HG03378 (cell line): ENCODE measurements around the gene GAREM2.
"Not testable (repeated sequence)": the region's sequence is repeated elsewhere in the genome, so short reads cannot be mapped to it uniquely, and the experiment has no call there.

Experiments used
- ATAC-seq: cut with Tn5 transposase; IDR thresholded peaks from one replicate; pipeline ENCODE4 v1.9.1; 2021; ENCODE audit warnings: mild to moderate bottlenecking, moderate library complexity; ENCODE audit not compliant: unreplicated experiment

The GAREM2 gene

GRCh38 chr2:26172871-26173775 lies at the start of gene GAREM2:
Gene GAREM2 (plus strand): TSS chr2:26173088. CDS start chr2:26173221, 133 bp downstream.
- no peak for ATAC-seq

- no peak for ATAC-seq
Observed at GRCh38 chr2:26123426-26123825, 49.5 kb upstream of the GAREM2 start.

GRCh38 chr2:26126074-26126473 lies 46.8 kb upstream of the GAREM2 start:
- ATAC-seq, result no peak

DNA sequence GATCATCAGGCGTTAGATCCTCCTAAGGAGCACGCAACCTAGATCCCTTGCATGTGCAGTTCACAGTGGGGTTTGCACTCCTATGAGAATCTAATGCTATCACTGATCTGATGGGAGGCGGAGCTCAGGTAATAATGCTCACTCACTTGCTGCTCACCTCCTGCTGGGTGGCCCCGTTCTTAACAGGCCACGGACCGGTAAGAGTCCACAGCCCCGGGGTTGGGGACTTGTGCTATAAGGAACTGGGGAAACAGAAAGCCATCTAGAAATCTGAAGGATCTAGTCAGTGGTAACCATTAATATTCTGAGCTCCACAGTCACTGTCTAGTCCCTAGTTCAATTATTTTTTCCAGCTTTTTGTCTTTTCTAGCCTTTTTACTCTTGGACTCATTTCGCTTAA lies 44.7 kb upstream of the GAREM2 start:
- no peak for ATAC-seq

DNA sequence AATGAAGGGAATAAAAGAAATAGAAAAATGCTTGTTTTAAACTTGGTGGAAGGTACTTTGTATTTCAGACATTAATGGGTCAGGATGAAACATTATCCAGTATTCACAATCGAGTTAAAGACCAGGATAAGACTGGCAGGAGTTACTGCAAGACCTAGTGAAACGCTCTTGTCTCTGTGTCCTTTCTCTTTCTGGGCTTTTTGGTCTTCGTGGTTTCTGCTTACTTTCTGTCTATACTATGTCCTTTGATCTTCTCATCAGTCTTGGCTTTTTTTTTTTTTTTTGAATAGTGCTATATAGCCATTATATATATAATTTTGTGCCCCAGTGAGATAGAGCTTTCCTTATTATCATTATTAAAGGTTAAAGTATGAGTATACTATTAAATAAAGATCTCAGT lies 42.1 kb upstream of the GAREM2 start:
- no peak for ATAC-seq

GRCh38 chr2:26136451-26136850 lies 36.4 kb upstream of the GAREM2 start:
- no peak for ATAC-seq

DNA sequence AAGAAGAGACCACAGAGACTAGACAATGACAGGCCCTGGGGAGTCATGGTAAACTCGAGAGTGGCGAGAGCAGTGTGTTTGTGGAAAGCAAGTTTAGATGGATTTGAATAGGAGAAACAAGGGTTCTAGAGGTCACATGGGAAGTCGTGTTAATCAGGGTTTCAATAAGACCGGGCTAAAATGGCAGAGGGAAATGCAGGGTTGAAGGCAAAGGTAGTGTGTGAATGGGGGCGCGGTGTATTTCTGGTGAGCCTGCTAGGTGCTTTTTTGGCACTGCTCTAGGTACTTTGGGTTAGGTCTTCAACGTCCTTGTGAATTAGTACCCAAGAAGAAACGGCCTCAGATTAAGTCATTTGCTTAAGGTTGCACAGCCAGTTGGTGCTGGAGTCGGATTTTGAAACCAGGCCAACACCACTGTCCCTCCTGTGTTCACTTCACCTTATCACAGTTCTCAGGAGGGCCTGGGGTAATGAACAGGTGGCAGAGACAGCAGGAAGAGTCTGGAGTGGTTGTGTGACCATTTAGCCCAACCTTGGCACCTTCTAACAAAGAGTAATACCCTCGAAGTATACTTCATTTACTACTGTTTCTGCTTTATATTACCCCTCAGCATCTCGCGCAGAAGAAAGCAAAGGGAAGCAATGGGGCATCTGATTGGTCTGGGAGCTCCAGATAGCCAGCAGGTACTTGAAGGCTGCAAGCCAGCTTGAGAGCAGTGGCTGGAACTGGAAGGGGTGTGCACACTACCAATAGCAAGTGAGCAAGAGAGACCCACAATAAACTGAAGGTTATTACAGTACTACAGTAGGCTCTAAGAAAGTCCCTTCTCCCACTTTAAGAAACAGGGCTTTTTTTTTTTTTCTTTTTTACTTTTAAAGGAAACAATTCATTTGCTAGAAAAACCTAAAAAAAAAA lies 33.4 kb upstream of the GAREM2 start:
- no peak for ATAC-seq

DNA sequence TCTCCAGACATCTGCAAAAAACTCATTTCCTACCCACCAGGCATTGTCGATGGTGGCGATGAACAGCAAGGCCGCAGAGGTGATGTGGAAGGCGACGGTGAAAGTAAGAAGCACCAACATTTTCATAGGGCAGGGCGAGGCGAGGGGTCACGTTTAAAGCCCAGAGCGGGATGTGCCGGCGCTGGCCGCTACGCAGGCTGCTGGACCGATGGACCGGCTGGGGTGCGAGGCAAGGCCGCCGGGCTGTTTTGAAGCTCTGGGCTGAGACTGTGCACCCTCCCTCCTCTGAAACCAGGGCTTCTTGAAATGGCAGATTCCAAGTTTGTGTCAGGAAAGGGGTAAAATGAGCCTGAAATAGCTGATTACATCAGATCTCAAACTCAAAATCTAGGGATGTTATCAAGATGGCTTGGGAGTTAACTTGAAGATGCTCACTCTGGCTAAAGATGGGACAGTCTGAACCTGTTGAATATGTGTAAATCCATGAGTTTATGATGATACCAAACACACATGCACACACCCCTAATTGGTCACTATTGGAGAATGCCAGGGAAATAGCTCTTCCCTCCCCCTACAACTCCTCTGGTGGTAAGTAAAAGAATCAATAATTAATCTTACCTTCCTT lies 31.6 kb upstream of the GAREM2 start:
- no peak for ATAC-seq

DNA sequence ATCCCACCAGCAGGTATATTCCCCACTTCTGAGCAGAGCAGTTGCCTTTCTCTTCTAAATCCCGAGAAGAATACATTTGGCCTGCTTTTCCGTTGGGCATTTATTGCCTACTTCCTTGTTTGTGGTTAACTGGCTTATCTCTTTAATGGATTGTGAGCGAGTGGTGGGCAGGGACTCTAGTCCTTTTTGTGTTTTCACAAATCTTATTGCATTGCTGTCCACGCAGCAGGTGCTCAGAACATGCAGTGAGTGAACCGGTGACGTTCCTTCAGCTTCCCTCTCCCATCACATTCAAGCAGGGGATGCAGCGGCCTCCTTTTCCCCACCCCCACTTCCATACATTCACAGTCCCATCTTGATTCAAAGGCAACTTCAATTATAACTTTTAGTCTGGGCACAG lies 28.9 kb upstream of the GAREM2 start:
- ATAC-seq, result no peak

DNA sequence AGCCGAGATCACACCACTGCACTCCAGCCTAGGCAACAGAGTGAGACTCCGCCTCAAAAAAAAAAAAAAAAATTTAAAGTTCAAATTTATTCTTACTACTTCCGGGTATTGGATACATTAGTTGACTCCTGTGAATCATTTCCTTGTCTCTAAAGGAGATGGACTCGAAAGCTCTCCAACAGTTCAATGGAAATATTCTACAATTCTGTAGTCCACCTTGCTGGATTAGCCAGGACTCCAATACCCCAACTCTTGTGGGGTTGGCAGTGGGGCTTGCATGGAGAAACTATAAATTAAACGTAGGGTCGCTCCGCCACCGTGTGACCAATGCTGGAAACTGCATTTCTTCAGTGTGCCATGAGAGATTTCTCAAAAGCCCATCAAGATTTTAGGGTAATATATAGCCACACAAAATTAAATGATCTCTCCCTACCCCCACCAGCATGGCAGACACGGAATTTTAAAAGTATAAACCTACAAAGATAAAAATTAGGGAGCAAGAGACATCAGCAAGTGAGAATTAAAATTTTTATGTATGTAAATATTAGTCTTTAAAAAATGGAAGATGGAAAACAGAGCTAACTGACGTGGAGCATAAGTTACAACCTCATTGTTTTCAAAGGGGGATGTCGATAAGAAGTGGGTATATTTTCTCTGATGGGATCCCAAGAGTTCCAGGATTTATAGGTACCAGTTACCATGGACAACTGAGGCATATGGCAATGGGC lies 27.8 kb upstream of the GAREM2 start:
- ATAC-seq, result no peak

DNA sequence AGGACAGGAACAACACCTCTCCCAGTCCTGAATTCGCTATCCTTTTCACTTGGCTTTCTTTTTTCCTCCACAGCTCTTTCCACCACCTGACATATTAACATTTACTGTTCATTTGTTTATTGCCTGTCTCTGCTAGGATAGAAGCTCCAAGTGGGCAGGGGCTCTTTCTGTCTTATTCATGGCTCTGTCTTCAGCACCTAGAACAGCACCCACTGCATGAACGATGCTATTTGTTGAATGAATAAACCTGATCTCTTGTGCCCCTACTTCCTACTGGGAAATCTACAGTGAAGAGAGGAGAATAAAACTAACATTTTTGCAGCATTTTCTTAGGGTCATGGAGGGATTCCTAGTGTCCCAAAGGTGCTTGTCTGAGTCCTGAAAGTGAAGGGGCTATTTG lies 24.4 kb upstream of the GAREM2 start:
- ATAC-seq, result no peak

GRCh38 chr2:26150243-26150642 lies 22.6 kb upstream of the GAREM2 start:
- no peak for ATAC-seq

DNA sequence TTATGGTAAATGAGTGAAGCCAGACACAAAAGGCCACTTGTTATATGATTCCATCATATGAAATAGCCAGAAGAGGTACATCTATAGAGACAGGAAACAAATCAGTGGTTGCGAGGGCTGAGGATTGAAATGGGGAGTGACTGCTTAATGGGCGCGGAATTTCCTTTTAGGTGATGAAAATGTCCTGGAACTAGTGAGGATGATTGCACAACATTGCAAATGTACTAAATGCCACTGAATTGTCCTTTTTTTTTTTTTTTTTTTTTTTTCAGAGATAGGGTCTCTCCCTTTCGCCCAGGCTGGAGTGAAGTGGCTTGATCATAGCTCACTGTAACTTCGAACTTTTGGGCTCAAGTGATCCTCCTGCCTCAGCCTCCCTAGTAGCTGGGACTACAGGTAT lies 15.3 kb upstream of the GAREM2 start:
- no peak for ATAC-seq

DNA sequence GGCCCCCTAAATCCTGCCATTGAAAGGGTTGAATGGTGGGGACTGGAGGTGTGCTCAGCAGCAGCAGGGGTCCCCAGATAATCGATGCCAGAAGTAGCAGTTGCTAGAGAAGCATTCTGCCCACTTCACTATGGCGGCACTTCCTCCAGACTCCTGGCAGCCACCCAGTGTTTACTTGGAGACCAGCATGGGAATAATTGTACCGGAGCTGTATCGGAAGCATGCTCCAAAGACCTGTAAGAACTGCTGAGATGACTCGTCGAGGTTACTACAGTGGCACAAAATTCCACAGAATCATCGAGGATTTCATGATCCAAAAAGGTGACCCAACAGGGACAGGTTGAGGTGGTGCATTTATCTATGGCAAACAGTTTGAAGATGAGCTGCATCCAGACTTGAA lies 11.0 kb upstream of the GAREM2 start:
- ATAC-seq, result no peak

DNA sequence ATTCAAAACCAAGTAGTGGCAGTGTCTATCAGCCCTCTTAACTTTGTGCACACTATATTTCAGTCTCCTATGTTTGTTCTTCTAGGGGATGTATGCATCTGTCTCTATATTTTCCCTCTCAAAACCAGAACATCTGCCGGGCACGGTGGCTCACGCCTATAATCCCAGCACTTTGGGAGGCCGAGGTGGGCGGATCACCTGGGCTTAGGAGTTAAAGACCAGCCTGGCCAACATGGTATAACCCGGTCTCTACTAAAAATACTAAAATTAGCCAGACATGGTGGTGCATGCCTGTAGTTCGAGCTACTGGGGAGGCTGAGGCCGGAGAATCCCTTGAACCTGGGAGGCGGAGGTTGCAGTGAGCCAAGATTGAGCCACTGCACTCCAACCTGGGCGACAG lies 9.9 kb upstream of the GAREM2 start:
- no peak for ATAC-seq

DNA sequence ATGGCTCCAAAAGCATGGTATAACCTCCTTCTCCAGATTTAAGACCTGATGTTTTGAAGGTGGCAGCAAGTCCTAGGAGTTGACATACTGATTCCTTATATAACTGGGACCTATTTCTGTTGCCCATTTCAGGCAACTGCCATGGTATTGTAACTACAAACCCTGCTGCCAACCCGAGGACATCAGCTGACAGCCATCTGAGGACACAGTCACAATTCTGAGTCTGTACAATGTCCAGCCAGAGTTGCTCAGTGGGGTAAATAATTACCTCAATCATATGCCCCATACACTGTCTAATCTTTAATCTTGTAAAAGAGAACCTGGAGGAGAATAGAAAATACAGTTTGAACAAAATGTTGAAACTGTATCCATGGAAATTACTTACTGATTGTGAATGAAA lies 8.7 kb upstream of the GAREM2 start:
- no peak for ATAC-seq

DNA sequence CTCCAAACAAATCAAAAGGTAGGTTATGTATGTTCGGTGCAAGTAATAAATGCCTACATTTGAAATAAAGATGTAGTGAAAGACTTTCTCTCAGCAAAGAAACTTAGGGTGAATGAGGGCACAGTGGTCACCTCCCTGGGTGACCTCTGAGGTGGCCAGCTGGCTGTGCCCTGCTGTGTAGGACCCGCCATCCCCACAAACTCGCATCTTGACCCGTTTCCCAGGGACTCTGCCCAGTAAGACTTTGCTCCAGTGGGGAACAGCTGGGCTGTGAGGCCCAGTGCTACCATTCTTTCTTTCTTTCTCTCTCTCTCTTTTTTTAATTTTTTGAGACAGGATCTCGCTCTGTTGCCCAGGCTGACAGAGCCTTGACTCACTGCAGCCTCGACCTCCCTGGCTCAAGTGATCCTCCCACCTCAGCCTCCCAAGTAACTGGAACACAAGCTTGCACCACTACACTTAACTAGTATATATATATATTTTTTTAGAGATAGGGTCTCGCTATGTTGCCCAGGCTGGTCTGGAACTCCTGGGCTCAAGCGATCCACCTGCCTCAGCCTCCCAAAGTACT lies 8.2 kb upstream of the GAREM2 start:
- ATAC-seq, result no peak

GRCh38 chr2:26165403-26165802 lies 7.5 kb upstream of the GAREM2 start:
- ATAC-seq, result no peak

GRCh38 chr2:26166541-26166940 lies 6.3 kb upstream of the GAREM2 start:
- not testable (repeated sequence) for ATAC-seq

- no peak for ATAC-seq
Observed at GRCh38 chr2:26168785-26169184, 4.1 kb upstream of the GAREM2 start.
